CD4-positive, alpha-beta T cell treated with Interferon alpha-2 for 1 hour (primary cell): ENCODE results near the gene DENND4A.
"Not testable (repeated sequence)": the region's sequence is repeated elsewhere in the genome, so short reads cannot be mapped to it uniquely, and the experiment has no call there.

Experiments
- DNase-seq, 2 donors: peaks; one replicate each; pipeline ENCODE4 v3.0.0-alpha.2; 2020 to 2022

The DENND4A gene

GRCh38 chr15:65818927-65819562 lies 27.0 kb upstream of the DENND4A start:
- peak; percentile 58 to 92 for DNase-seq

GRCh38 chr15:65816441-65816840 lies 24.3 kb upstream of the DENND4A start:
- no peak for DNase-seq

- not testable (repeated sequence) for DNase-seq
Measured at GRCh38 chr15:65816008-65816407, 23.9 kb upstream of the DENND4A start.

- DNase-seq = not testable (repeated sequence)
Measured at GRCh38 chr15:65814271-65814670, 22.2 kb upstream of the DENND4A start.

- DNase-seq = no peak
Measured at GRCh38 chr15:65812916-65813315, 20.8 kb upstream of the DENND4A start.

- DNase-seq = peak in 1 of 2 donors; percentile 28
Measured at GRCh38 chr15:65812467-65812866, 20.4 kb upstream of the DENND4A start.

GRCh38 chr15:65811835-65812234 lies 19.7 kb upstream of the DENND4A start:
- no peak for DNase-seq

- not testable (repeated sequence) for DNase-seq
Measured at GRCh38 chr15:65811011-65811733, 19.1 kb upstream of the DENND4A start.

GRCh38 chr15:65806397-65806796 lies 14.3 kb upstream of the DENND4A start:
- DNase-seq = no peak

GRCh38 chr15:65805019-65805745 lies 13.1 kb upstream of the DENND4A start:
- peak in 1 of 2 donors; percentile 51 for DNase-seq

GRCh38 chr15:65804252-65804931 lies 12.3 kb upstream of the DENND4A start:
- no peak for DNase-seq

- no peak for DNase-seq
Measured at GRCh38 chr15:65801229-65801805, 9.2 kb upstream of the DENND4A start.

- no peak for DNase-seq
Measured at GRCh38 chr15:65796610-65797078, 4.6 kb upstream of the DENND4A start.

GRCh38 chr15:65795663-65796216 lies 3.6 kb upstream of the DENND4A start:
- DNase-seq = no peak

GRCh38 chr15:65793818-65794104 lies 1.7 kb upstream of the DENND4A start:
- DNase-seq = no peak

GRCh38 chr15:65792988-65793817 lies 1.1 kb upstream of the DENND4A start:
- DNase-seq = no peak

GRCh38 chr15:65791335-65792137 lies 557 bp downstream of the DENND4A start:
- DNase-seq = peak; percentile 85 to 87

- peak in 1 of 2 donors; percentile 66 for DNase-seq
Measured at GRCh38 chr15:65790694-65791334, 1.3 kb downstream of the DENND4A start.

GRCh38 chr15:65789759-65790425 lies 2.2 kb downstream of the DENND4A start:
- DNase-seq = peak in 1 of 2 donors; percentile 60

GRCh38 chr15:65789105-65789504 lies 3.0 kb downstream of the DENND4A start:
- DNase-seq = peak in 1 of 2 donors; percentile 18
